ENCODE data around the gene PMEPA1. TPM values are rescaled to one million over a fixed set of nuclear protein-coding genes. Genes with fewer than 3 reads are reported as not detected.

The PMEPA1 gene
- total and polyA plus RNA-seq, 7 donors = 3.6 to 23.3 (median 6.5) TPM

DNA sequence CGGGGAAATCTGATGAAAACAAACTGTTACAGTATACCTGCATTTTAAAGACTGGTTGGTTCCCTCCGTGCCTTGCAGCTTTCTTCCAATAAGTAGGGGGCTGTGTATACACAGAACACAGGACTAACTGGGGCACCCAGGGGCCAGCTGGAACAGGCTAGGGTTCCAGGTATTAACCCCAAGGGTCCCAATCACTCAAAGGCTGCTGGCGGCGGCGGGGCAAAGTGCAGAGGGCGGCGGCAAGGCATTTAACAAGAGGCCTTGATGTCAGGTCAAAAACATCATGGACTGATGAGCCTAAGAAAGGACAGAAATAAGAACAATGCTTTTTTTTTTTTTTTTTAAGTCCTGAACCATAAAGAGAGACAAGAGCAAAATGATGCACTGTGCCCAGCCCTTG is 2.5 kb downstream of the PMEPA1 start:
- H3K4me3 ChIP-seq = peak overlapping the region in 3 of 4 donors; percentile 71 to 94 (median 77)
- H3K36me3 ChIP-seq = no peaks in the 10 kb centered on the region
- DNase-seq = no peak
- TF ChIP-seq POLR2A (IDR thresholded peaks at IDR 0.05) (no peak), EP300 (IDR thresholded peaks at IDR 0.05) (no peak), POLR2AphosphoS5 (IDR thresholded peaks at IDR 0.05) (no peak)
- TF ChIP-seq, protein P1, sequence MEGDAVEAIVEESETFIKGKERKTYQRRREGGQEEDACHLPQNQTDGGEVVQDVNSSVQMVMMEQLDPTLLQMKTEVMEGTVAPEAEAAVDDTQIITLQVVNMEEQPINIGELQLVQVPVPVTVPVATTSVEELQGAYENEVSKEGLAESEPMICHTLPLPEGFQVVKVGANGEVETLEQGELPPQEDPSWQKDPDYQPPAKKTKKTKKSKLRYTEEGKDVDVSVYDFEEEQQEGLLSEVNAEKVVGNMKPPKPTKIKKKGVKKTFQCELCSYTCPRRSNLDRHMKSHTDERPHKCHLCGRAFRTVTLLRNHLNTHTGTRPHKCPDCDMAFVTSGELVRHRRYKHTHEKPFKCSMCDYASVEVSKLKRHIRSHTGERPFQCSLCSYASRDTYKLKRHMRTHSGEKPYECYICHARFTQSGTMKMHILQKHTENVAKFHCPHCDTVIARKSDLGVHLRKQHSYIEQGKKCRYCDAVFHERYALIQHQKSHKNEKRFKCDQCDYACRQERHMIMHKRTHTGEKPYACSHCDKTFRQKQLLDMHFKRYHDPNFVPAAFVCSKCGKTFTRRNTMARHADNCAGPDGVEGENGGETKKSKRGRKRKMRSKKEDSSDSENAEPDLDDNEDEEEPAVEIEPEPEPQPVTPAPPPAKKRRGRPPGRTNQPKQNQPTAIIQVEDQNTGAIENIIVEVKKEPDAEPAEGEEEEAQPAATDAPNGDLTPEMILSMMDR (IDR thresholded peaks at IDR 0.05) = no peak
- H3K27ac ChIP-seq = peak overlapping the region; percentile 79 to 93 (median 84)
- no peaks in the 10 kb centered on the region for H3K27me3 ChIP-seq
- H3K4me1 ChIP-seq = peaks cover 0 to 37% (median 28%) of the 10 kb centered on the region in 4 donors
- intact Hi-C loops (cut with DNase I) = no loop called here
- 26 to 63% methylated on average over 7 of the region's 7 CpGs for WGBS, 2 donors
- H3K9me3 ChIP-seq = no peaks in the 10 kb centered on the region

DNA sequence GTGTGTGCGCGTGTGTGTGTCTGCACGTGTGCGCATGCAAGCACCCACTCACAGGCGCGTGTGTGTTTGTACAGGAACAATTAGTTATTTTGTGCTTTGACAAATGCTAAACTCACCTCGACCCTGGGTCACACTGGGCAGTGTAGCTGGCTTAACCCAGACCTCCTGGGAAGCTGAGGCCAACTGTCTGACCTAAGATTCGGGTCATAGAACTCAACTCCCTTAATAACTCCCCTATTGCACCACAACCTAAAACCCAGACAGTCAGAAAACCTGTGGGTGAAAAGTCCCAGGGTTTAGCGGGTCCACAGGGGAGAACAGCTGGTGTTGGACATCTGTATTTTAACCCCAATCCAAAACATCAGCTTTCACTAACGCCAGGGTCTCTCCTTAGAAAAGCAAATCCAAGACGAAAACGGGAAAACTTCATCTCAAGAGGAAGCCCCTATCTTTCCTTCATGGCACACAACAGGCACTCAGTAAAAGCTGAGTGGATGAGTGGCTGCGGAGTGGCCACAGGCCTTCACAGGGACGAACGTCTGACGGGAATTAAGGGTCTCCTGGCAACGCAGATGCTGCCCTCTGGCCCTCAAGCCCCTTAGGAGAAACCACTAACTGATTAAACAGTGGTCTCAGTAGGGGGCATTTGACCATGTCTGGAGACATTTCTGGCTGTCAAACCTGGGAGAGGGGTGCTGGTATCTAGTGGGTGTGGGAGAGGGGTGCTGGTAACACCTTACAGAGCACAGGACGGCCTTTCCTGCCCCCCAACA is 4.5 kb downstream of the PMEPA1 start:
- Histone ChIP-seq H3K9me3 (no peaks in the 10 kb centered on the region), H3K4me3 (peak overlapping the region in 1 of 4 donors; percentile 77), H3K27ac (peak overlapping the region in 2 of 4 donors; percentile 22 to 93), H3K27me3 (no peaks in the 10 kb centered on the region), H3K36me3 (no peaks in the 10 kb centered on the region), H3K4me1 (peaks cover 0 to 27% (median 15%) of the 10 kb centered on the region in 4 donors)
- no peak for DNase-seq
- intact Hi-C loops (cut with DNase I) = no loop called here
- TF ChIP-seq EP300 (IDR thresholded peaks at IDR 0.05) (no peak), POLR2A (IDR thresholded peaks at IDR 0.05) (no peak), POLR2AphosphoS5 (IDR thresholded peaks at IDR 0.05) (no peak)
- TF ChIP-seq, protein P1 (IDR thresholded peaks at IDR 0.05) = no peak
- WGBS, 2 donors = 84% methylated on average over 18 of the region's 18 CpGs

DNA sequence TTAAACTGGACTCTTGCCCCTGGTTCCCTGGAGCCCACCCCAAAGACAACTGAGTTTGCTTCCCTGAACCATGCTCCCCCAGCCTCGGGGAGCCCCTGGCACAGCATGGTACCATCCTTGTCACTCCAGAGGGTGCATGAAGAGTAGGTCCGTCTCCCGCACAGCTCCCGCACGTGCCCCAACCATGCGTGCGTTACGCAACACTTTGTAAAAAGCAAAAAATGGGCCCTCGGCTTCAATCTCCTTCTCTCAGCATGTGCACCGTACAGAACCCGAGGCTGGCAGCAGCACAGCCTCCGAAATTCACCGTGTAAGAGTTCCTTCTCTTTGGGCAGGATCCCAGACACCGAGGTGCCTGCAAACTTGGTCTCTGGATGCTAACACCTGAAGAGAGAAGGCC is 5.6 kb downstream of the PMEPA1 start:
- H3K4me1 ChIP-seq = peaks cover 0 to 31% (median 15%) of the 10 kb centered on the region in 4 donors
- H3K4me3 ChIP-seq = no peak overlapping the region
- 86 to 91% methylated on average over 14 of the region's 14 CpGs for WGBS, 2 donors
- TF ChIP-seq POLR2A (IDR thresholded peaks at IDR 0.05) = no peak
- intact Hi-C loops (cut with DNase I) = no loop called here
- no peak for DNase-seq
- H3K27me3 ChIP-seq = no peaks in the 10 kb centered on the region
- peak overlapping the region in 1 of 4 donors; percentile 14 for H3K27ac ChIP-seq
- no peaks in the 10 kb centered on the region for H3K9me3 ChIP-seq
- H3K36me3 ChIP-seq = no peaks in the 10 kb centered on the region

DNA sequence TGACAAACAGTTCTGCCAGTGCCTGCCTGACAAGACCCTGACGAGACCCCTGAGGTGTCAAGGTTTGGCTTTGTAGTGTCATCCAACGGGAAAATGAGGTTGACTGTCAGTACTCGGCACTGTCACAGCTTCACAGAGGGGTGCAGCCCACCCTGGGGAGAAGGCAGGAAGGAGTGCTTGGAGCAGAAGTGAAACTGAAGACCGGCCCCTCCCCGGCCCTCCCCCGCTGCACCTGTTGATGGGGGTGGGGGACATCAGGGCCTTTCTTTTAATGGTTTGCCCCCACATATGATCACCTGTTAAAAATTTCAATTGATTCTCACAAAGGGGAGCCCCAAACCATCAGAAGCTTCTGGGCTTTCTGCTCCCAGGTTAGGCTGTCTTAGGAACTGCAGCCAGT is 6.8 kb downstream of the PMEPA1 start:
- intact Hi-C loops (cut with DNase I) = no loop called here
- Histone ChIP-seq H3K27ac (peak overlapping the region in 2 of 4 donors; percentile 11 to 19), H3K4me1 (peaks cover 0 to 33% (median 15%) of the 10 kb centered on the region in 4 donors), H3K36me3 (no peaks in the 10 kb centered on the region), H3K9me3 (no peaks in the 10 kb centered on the region), H3K27me3 (no peaks in the 10 kb centered on the region), H3K4me3 (no peak overlapping the region)
- TF ChIP-seq POLR2AphosphoS5 (IDR thresholded peaks at IDR 0.05) (no peak), POLR2A (IDR thresholded peaks at IDR 0.05) (no peak), EP300 (IDR thresholded peaks at IDR 0.05) (no peak)
- TF ChIP-seq, protein P1 (IDR thresholded peaks at IDR 0.05) = no peak
- 59 to 86% methylated on average over 6 of the region's 6 CpGs for WGBS, 2 donors
- DNase-seq = no peak

DNA sequence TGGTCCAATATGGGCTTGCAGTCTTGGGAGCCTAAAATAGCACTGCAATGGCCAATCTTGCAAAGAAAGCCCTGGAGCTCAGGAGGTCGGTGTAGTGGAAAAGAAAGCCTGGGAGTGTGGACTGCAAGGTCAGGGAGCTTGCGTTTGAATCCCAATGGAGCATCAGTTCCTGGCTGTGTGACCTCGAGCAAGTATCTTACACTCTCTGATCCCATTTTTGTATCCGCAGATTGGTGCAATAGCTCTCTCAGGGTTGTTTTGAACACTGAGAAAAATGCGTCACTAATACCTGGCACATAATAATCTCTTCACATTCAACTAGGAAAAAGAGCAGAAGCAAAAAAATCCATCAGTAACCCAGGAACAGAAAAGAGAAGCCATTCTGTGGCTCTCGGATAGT is 7.3 kb downstream of the PMEPA1 start:
- TF ChIP-seq, protein P1 (IDR thresholded peaks at IDR 0.05) = no peak
- TF ChIP-seq POLR2AphosphoS5 (IDR thresholded peaks at IDR 0.05) = no peak
- no peak for TF ChIP-seq POLR2A (IDR thresholded peaks at IDR 0.05)
- no peak for TF ChIP-seq EP300 (IDR thresholded peaks at IDR 0.05)
- WGBS, 2 donors = 86 to 91% methylated on average over 6 of the region's 6 CpGs
- no peaks in the 10 kb centered on the region for H3K36me3 ChIP-seq
- intact Hi-C loops (cut with DNase I) = no loop called here
- no peaks in the 10 kb centered on the region for H3K9me3 ChIP-seq
- DNase-seq = no peak
- peak overlapping the region in 1 of 4 donors; percentile 19 for H3K27ac ChIP-seq
- H3K4me1 ChIP-seq = peaks cover 0 to 33% (median 11%) of the 10 kb centered on the region in 4 donors
- no peak overlapping the region for H3K4me3 ChIP-seq
- no peaks in the 10 kb centered on the region for H3K27me3 ChIP-seq
